NOMO-1 treated with dmso at 0.1 percent for 144 hours (cell line): ENCODE results near the gene HMX1.

Source experiments
- DNase-seq: peaks from one replicate; lab custom pipeline; 2025; ENCODE audit not compliant: unreplicated experiment; lab: John Stamatoyannopoulos, UW

HMX1 gene

DNA sequence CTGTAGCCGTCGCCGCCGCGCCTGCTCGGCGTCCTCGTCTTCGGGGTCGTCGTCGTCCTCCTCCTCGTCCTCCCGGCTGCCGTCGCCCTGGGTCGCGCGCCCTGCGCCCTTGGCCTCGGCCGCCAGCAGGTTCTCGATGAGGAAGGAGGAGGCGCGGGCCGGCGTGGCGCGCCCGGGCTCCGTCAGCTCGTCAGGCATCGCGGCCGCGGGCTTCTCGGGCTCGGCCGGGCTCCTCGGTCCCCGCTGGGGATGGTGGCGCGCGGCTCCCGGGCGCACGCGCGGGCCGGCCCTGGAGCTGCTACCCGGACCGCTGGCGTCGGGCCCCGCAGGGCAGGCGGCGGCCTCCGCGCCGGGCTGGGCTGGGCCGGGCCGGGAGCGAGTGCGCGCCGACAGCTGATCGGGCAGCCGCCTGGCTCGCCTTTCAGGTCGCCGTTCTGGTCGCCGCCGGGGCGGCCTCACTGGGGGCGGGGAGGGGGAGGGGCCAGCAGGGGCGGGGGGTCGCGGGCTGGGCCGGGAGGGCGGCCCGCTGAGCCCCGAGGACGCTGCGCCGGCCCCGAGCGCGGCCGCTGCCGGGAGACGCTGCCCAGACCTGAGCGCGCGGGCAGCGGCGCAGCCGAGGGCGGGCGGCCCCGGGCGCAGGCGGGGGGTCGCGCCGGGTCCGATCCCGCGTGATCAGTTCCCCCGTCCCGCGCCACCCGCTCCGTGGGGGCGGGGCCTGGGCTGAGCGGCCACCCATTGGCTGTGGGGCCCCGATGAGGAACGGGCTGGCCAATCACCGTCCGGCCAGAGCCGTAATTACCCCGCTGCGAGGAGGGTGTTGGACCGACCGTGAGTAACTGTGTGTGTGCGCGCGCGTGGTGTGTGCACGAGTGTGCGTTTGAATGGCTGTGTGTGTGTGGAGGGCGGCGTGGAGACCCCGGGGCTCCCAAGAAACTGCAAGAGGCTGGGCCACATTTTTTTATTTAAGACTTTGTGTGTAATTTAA lies at the start of gene HMX1:
Gene HMX1, minus strand, starts transcription at position 423 of the 985 bp plus-strand sequence. Its CDS starts 225 bp downstream, at position 198.
- no peak for DNase-seq

DNA sequence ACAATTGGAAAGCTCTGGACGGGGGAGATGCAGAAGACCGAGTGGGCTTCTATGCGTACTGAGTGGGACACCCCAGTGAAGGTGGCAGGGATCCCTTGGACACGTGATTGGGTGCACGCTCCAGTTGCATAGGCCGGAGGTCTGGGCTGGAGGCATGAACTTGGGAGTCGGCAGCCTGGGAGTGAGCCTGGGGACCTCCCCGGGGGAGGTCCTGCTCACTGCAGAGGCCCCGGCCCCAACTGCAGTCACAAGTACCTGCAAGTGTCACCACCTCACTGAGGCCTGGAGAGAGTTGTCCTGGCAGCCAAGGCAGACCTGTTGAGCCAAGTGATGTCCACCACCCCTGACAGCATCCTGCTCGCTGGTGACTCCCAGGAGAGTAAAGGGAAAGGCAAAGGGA lies 49.3 kb upstream of the HMX1 start:
- DNase-seq, result no peak

DNA sequence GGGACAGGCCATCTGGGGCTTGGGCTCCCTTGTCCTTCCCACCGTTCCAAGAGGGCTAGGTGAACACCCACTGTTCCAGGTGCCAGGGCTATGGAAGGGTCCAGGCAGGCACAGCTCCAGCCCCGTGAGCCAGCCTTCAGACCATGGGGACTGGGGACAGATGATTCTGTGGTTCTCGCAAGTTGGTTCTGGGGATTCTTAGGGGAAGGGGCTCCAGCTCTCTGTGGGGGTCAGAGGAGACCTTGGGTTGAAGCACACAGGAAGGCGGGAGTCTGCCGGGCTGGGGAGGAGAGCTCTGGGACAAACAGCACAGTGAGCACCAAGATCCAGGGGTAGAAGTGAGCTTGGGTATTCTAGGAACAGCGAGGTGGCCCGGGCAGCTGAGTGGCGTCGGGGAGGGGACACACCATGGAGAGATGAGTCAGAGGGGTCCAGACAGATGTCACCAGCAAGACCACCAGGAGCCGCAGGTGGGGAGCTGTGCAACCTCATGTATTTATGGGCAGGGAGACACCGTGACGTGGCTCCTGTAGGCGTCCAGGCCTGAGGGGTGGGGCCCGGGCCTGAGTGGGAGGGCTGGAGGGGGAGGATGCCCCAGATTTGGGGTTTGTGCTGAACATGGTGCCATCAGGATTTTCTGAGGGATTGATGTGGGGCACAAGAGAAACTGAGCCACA lies 48.8 kb upstream of the HMX1 start:
- DNase-seq, result no peak

DNA sequence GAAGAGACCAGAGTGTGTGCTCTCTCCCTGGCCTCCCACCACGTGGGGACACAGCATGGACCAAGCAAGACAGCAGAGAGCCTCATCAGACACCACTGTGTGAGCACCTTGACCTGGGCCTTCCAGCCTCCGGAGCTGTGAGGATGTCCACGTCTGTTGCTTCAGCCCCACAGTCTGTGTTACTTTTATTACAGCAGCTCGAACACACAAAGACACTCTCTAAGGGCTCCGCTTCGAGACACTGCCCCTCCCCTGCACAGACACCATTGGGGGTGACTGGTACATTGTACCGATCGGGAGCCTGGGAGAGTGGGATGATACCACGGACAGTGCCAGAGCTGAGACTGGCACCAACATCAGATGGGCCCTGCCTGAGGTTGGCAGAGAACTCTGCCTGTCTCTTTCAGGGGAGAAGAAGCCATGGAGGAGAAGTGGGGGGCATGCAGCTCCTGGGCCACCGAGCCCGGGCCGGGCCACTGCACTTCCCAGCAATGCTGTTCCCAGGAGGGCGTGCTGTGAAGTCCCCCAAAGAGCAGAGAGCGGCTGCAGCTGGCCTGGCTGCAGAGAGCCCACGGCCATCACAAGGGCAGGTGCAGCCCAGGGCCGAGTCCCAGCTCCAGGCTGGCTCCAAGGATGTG lies 48.1 kb upstream of the HMX1 start:
- no peak for DNase-seq

DNA sequence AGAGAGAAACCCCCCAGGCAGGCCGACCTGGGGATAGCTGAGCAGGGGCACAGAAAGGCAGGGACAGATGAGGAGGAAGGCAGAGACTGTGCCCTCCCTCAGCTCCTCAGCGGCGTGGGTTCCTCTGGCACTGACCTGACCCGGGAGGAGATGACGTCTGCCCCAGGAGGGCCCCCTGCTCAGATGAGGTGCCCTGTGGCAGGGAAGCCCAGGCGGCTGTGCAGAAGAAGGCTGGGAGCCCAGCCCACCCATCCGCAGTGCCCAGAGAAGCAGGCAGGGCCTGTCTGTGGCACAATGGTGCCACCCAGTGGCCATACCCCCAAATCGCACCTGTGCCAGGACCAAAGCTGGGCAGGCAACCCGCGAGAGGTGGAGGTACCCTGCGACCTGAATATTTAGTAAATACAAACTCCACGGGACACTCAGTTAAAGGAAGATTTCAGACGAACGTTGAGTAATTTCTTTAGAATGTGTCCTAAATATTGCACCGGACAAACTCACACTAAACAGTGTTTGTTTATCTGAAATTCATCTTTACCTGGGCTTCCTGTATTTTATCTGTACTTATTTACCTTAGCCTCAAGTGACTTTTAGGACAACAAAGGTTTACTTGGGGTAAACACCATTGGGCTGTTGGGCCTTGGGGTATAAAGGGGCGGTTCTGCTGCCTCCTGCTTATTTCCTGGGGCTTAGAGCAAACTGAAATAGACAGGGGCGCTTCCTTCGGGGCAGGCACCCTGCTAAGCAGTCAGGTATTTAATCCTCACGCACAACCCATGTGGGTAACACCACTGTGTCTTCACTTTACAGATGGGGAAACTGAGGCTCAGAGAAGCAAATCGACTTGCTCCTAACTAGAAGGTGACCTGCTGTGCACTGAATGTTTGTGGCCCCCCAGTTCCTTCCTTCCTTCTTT lies 46.5 kb upstream of the HMX1 start:
- DNase-seq, result no peak

DNA sequence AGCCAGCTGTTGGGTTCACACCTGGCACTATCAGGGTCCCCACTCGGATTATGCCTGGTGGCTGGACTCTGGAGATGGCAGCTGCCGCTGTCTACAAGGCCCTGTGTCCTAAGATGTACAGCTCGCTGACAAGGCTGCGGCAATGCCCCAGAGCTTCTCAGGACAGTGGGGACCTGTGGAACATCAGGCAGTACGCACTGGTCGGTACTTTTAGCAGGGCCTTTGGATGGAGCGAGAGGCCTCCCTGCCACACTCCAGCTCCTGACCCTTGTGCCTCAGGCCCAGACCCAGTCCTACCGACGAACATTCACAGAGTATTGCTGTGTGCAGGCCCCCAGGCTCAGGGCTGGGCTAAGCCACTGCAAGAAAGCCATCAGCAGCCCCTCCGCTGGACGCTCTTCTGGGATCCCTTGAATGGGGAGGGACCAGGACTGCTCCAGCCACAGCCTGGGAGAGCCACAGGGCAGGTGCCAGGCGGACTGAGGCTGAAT lies 45.7 kb upstream of the HMX1 start:
- no peak for DNase-seq

DNA sequence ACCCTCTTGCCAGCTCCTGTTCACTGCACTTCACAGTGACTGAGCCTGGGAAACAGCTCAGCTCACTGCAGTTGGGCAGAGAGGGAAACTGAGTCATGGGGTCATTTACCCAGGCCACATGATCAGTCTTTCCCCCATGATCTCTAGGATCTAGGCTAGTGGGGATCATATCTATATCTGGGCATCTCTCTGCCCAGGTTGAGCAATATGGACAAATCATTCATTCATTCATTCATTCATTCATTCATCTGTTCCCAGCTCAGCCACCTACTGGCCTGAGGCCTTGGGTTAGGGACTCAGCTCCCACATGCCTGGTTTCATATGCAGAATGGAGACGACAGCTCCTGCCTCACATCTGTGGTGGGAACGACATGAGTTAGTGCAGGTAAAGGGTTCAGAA lies 45.3 kb upstream of the HMX1 start:
- DNase-seq, result no peak

DNA sequence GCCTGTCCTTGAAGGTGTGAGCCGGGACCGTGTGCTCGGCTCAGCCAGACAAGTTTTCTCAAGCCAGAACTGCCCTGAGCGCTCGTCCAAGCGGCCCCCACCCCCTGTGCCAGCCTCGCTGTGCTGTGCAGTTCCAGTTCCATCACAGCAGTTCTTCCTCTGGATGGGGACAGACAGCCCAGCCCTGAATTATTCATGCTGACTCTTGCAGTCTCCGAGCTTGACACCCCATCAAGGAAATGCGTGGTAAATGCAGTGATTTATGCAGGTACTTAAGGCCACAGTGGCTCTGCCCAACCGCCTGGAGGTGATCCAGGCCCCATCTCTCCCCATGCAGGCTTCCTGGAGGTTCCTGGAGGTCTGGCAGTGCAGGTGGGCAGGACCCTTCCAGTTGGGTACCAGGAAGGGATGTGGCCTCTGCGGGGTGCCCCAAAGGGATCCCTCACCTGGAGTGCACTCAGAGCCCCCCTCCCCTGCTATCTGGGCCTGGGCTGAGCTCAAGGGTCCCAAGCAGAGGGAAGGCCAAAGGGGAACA lies 44.8 kb upstream of the HMX1 start:
- no peak for DNase-seq

DNA sequence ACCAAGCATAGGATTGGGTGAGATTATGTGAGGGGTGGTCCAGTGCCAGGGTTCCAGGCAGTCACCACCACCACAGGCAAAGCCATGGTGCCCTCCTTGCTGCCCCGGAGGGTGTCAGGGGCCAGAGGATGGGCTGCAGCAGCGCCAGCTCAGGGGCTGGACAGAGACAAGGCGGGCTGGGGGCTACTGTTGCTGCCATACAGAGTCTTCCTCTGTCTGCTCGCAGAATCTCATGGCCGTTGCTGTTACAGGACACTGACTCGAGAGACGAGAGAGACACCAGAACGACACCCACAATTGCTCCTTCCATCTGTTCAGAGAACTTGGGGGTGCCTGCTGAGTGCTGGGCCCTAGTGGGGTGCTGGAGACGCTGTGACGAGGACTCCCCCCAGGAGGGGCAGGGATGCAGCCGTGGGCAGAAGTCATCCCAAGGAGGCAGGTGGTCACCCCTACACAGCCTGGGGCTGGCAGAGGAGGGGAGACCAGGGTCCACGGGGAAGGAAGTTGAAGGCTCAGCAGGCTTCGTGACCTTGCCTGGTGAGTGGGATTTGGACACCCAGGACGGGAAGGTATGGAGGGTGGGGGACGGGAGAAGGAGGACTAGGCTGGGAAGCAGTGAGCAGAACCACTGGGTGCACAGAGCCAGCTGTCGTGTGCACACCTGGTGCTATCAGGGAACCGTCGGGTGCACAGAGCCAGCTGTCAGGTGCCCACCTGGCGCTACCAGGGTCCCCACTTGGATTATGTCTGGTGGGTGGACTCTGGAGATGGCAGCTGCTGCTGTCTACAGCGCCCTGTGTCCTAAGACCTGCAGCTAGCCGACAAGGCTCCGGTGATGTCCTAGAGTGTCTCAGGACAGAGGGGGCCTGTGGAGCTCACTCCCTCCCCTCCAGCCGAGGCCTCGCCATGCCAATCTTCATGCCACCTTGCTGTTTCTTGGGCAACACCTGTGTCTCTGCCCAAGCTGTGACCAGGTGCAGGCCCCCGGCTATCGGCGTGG lies 43.9 kb upstream of the HMX1 start:
- no peak for DNase-seq

DNA sequence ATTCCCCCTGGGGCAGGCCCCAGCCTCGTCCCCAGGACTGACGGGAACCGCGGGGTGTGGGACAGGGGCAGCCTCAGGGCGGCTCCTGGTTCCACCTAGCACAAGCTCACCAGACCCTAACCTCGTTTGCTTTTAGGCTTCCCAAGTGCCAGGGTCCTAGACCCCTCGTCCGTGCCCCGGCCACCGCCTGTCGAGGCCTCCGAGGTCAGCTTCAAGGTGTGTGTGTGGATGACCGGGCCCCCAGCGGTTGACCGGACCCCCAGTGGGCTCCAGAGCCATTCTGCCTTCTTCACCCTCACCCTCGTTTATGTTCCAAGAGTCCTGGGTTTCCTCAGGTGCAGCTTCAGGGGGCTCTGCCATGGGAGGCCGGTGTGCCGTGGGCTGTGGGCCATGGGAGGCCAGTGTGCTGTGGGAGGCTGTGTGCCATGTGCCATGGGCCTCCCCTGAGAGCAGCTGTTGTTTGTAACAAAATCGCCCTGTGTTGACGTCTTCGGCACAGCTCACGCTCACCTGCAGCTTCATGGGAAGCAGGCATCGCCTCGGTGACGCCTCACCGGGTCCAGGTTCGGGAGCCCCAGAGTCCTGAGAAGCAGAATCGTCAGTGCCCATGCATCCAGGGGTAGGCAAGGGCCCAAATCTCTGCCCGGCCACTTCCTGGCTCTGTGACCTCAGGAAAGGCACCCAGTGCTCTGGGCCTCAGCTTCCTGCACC lies 43.0 kb upstream of the HMX1 start:
- DNase-seq, result no peak

DNA sequence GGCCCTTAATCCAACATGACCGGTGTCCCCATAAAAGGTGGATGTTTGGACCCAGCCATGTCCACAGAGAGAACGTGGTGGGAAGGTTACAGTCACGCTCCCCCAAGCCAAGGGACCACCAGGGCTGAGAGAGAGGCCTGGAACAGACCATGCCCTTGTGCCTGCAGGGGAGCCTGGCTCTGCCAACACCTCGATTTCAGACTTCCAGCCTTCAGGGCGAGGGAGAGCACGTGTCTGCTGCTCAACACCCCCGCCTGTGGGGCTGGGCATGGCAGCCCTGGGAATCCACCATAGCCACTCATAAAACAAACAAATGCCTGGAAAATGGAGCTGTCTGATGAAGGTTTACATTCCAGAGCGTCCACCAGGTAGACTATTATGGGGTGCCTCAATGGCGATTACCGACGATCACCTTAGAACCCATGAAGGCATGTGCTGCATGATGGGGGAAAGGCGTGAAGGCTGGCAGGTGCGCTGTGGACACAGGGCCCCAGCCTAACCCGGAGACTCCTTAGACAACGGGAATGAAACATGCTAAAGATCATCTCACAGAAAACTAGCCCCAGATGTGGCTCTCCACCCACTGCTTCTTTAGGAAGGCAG lies 42.3 kb upstream of the HMX1 start:
- no peak for DNase-seq

DNA sequence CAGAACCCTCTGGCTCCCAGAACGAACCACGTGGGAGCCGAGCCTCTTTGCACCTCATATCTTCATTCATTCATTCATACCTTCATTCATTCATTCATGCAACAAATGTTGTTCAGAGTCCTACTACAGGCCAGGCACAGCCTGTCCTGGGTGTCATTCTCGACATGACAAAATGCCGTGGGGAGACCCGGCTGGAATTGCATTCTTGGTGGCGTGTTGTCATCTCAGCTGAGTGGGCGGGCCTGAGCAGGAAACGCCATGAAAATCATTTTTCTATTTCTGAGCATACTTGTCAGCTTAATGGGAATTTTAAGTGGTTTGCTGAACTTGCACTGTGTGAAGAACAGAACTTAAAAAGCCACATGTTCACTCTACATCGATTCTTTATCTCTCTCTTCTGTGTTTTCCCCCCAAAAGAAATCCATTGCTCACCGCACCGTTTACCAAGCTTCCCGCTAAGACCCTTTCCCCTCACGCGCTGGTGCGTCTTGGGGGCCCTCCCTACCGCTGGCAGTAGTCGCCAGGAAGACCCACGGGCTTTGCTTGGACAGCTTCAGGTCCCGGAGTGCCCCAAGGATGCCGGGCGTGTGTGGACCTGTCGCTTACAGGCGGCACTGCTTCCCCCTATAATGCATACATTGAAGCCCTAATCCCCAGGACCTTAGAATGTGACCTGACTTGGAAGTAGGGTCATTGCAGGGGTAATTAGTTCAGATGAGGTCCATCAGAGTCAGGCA lies 41.6 kb upstream of the HMX1 start:
- no peak for DNase-seq

DNA sequence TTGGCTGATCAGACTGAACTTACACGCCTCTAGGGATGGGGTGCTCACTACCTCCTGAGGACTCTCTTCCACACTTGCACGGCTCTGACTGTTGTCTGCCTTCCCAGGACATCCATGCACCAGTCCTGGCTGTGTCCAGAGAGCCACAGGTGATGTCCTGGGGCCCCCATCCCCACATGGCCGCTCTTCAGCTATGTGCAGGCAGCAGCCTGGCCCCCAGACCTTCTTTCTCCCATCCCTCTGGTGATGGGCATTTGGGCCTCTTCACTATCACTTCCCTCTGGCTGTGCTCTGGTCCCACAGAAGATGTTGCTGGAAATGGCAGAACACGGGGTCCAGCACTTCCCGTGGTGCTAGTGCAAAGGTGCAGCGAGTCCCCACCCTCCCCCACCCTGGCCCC lies 40.9 kb upstream of the HMX1 start:
- no peak for DNase-seq

DNA sequence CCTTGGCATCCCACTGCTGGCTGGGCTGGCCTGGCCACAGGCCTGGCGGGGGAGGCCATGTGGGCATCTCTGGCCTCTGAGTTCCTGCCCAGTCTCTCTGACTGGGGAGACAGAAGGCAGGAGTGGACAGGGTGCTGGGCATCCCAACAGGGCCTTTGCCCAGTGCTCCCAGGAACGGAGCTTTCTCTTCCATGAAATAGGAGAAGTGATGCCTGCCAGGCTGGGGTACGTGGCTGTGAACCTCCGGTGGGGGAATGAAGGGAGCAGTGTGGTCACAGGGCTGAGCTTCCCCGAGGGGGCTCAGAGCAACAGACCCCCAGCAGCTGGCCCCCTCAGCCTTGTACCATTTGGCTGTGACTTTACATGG lies 40.4 kb upstream of the HMX1 start:
- no peak for DNase-seq

DNA sequence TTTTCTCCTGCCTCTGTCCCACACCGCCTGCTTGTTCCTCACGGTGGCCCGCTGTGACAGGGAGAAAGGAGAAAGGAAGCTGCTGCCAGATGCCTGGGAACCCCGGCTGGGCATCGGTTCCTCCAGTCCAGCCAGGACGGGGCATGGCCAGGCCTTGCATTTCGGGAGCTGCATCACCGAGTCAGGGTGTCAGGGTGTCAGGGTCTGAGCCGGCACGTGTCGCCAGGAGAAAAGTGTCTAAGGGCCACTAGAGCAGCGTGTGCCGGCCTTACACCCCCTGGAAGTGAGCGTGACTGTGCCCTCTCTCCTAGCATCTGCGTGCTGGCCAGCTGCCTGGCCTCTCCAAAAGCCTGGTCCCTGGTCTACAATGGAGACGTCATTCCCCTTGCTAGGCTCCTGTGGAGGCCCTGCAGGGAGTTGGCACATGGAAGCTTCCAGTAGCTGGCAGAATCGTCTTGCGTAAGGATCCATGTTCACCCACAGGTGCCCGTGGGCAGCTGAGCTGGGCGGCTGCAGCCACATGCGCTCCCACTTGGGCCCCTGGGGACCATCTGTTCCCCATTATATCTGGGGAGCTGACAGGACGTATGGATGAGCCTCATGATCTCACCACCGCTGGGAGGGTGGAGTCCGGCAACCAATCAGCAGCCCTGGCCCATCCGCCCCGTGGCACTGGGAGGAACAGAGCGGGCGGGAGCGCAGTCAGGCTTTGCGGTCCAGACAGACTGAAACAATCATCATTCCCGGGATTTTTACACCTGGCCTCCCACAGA lies 39.9 kb upstream of the HMX1 start:
- DNase-seq, result no peak

DNA sequence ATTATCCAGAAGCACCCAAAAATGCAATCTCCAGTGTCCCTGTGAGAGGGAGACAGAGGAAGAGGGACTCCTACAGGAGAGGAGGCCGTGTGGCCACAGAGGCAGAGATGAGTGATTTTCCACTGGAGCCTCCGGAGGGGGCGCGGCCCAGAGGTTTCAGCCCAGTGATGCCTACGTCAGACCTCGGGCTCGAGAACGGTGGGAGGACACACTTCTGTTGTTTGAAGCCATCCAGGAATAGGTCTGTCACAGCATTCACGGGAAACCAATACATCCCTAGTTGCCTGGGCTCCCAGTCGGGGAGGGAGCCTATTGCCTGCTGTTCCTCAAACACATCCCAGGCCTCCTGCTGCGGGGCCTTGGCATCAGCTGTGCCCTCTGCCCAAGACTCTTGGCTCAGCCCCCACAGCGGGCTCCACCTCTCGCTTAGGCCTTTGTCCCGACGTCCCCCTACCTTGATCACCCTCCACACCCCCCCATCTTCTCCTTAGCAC lies 39.2 kb upstream of the HMX1 start:
- no peak for DNase-seq
